Subcutaneous abdominal adipose tissue (tissue), 5 donors: Measurements from ENCODE around the gene C2orf42.
"Not testable (repeated sequence)": the region's sequence is repeated elsewhere in the genome, so short reads cannot be mapped to it uniquely, and the experiment has no call there.

Source experiments
- H3K27ac ChIP-seq: one replicate; pipeline ENCODE4 v1.7.0; 2013; ENCODE audit warnings: low read depth, mild to moderate bottlenecking, inconsistent platforms, low read length, moderate library complexity
- H3K27me3 ChIP-seq, 5 donors: one replicate each; pipeline ENCODE4 v1.7.0; 2013; ENCODE audit warnings: low read length in 5 of 5, inconsistent platforms in 1 of 5; ENCODE audit not compliant: control insufficient read depth in 5 of 5, insufficient read depth in 4 of 5
- H3K36me3 ChIP-seq, 5 donors: one replicate each; pipeline ENCODE4 v1.7.0; 2013; ENCODE audit warnings: low read length in 5 of 5; ENCODE audit not compliant: control insufficient read depth in 5 of 5, insufficient read depth in 5 of 5
- H3K4me1 ChIP-seq, 5 donors: one replicate each; pipeline ENCODE4 v1.7.0; 2013; ENCODE audit warnings: low read length in 5 of 5, mild to moderate bottlenecking in 3 of 5, moderate library complexity in 1 of 5; ENCODE audit not compliant: control insufficient read depth in 5 of 5, insufficient read depth in 5 of 5
- H3K4me3 ChIP-seq, 5 donors: one replicate each; pipeline ENCODE4 v1.7.0; 2013; ENCODE audit warnings: low read length in 5 of 5, low read depth in 1 of 5
- H3K9ac ChIP-seq, 5 donors: one replicate each; pipeline ENCODE4 v1.7.0; 2013; ENCODE audit warnings: low read length in 5 of 5, mild to moderate bottlenecking in 4 of 5, moderate library complexity in 3 of 5
- H3K9me3 ChIP-seq, 5 donors: one replicate each; pipeline ENCODE4 v1.7.0; 2013; ENCODE audit warnings: low read length in 5 of 5; ENCODE audit not compliant: control insufficient read depth in 5 of 5
- donor health status: healthy.
- donor health status: healthy.
- donor health status: healthy.
- donor health status: healthy.
- donor health status: healthy.

The C2orf42 gene

GRCh38 chr2:70144443-70145143 lies 46.2 kb downstream of the C2orf42 start:
- H3K27me3 ChIP-seq: no peaks in the 10 kb centered on the region
- peaks cover 14 to 30% (median 27%) of the 10 kb centered on the region in 5 donors for H3K4me1 ChIP-seq
- peaks cover 0 to 3% (median 0%) of the 10 kb centered on the region in 5 donors for H3K36me3 ChIP-seq
- no peak overlapping the region for H3K4me3 ChIP-seq
- no peak overlapping the region for H3K9ac ChIP-seq
- H3K9me3 ChIP-seq: no peaks in the 10 kb centered on the region
- no peak overlapping the region for H3K27ac ChIP-seq

- Histone ChIP-seq H3K4me3 (peak overlapping the region; percentile 11 to 74 (median 63)), H3K27me3 (no peaks in the 10 kb centered on the region), H3K4me1 (peaks cover 14 to 32% (median 27%) of the 10 kb centered on the region in 5 donors), H3K9me3 (no peaks in the 10 kb centered on the region), H3K36me3 (no peaks in the 10 kb centered on the region), H3K27ac (peak overlapping the region; percentile 98), H3K9ac (peak overlapping the region; percentile 82 to 91 (median 85))
Observed at GRCh38 chr2:70143314-70144150, 47.3 kb downstream of the C2orf42 start.

- H3K9ac ChIP-seq: peak overlapping the region; percentile 82 to 91 (median 85)
- no peaks in the 10 kb centered on the region for H3K9me3 ChIP-seq
- no peaks in the 10 kb centered on the region for H3K36me3 ChIP-seq
- H3K27ac ChIP-seq: peak overlapping the region; percentile 100
- no peaks in the 10 kb centered on the region for H3K27me3 ChIP-seq
- H3K4me1 ChIP-seq: peaks cover 16 to 32% (median 27%) of the 10 kb centered on the region in 5 donors
- peak overlapping the region; percentile 59 to 74 (median 63) for H3K4me3 ChIP-seq
Observed at GRCh38 chr2:70142590-70143313, 48.1 kb downstream of the C2orf42 start.

- Histone ChIP-seq H3K4me3 (peak overlapping the region; percentile 39 to 70 (median 68)), H3K27me3 (no peaks in the 10 kb centered on the region), H3K4me1 (peaks cover 16 to 32% (median 28%) of the 10 kb centered on the region in 5 donors), H3K27ac (peak overlapping the region; percentile 100), H3K36me3 (no peaks in the 10 kb centered on the region), H3K9me3 (no peaks in the 10 kb centered on the region), H3K9ac (peak overlapping the region; percentile 91 to 100 (median 96))
Observed at GRCh38 chr2:70141902-70142589, 48.8 kb downstream of the C2orf42 start.

GRCh38 chr2:70141212-70141901 lies 49.5 kb downstream of the C2orf42 start:
- H3K4me1 ChIP-seq: peaks cover 16 to 32% (median 29%) of the 10 kb centered on the region in 5 donors
- peak overlapping the region; percentile 100 for H3K27ac ChIP-seq
- H3K9me3 ChIP-seq: no peaks in the 10 kb centered on the region

GRCh38 chr2:70140791-70141211 lies 50.0 kb downstream of the C2orf42 start:
- Histone ChIP-seq H3K36me3 (no peaks in the 10 kb centered on the region), H3K4me1 (peaks cover 16 to 37% (median 33%) of the 10 kb centered on the region in 5 donors), H3K27me3 (no peaks in the 10 kb centered on the region), H3K9ac (peak overlapping the region in 4 of 5 donors; percentile 91 to 100 (median 94)), H3K4me3 (peak overlapping the region in 4 of 5 donors; percentile 62 to 70 (median 68)), H3K27ac (peak overlapping the region; percentile 100), H3K9me3 (no peaks in the 10 kb centered on the region)

More at GRCh38 chr2:70141212-70141901, 49.5 kb downstream of the C2orf42 start:
- H3K36me3 ChIP-seq: no peaks in the 10 kb centered on the region
- H3K27me3 ChIP-seq: no peaks in the 10 kb centered on the region
- H3K4me3 ChIP-seq: peak overlapping the region; percentile 39 to 70 (median 68)
- peak overlapping the region; percentile 91 to 100 (median 96) for H3K9ac ChIP-seq

- peaks cover 17 to 51% (median 41%) of the 10 kb centered on the region in 5 donors for H3K4me1 ChIP-seq
- H3K9ac ChIP-seq: peak overlapping the region in 1 of 5 donors; percentile 14
- not testable (repeated sequence) for H3K9me3 ChIP-seq, H3K27me3 ChIP-seq, H3K36me3 ChIP-seq
- H3K4me3 ChIP-seq: peak overlapping the region in 1 of 5 donors; percentile 6
- H3K27ac ChIP-seq: peak overlapping the region; percentile 100
Observed at GRCh38 chr2:70134323-70134983, 56.4 kb downstream of the C2orf42 start.

GRCh38 chr2:70133491-70134322 lies 57.1 kb downstream of the C2orf42 start:
- Histone ChIP-seq H3K9me3 (no peaks in the 10 kb centered on the region), H3K27me3 (no peaks in the 10 kb centered on the region), H3K9ac (peak overlapping the region; percentile 14 to 79 (median 51)), H3K4me1 (peaks cover 17 to 51% (median 40%) of the 10 kb centered on the region in 5 donors), H3K4me3 (peak overlapping the region in 1 of 5 donors; percentile 17), H3K36me3 (no peaks in the 10 kb centered on the region), H3K27ac (peak overlapping the region; percentile 100)
